Stimulated activated CD4-positive, alpha-beta T cell treated with anti-CD3 and anti-CD28 coated beads, TNF-alpha, amount 100 ng/mL, for 48 hours (primary cell): Measurements from ENCODE around the gene HHATL.
"Not testable (repeated sequence)": the region's sequence is repeated elsewhere in the genome, so short reads cannot be mapped to it uniquely, and the experiment has no call there.

Experiments
- DNase-seq, 3 donors: peaks; one replicate each; pipeline ENCODE4 v3.0.0-alpha.2; 2020; ENCODE audit warnings: low read depth in 3 of 3

The HHATL gene

DNA sequence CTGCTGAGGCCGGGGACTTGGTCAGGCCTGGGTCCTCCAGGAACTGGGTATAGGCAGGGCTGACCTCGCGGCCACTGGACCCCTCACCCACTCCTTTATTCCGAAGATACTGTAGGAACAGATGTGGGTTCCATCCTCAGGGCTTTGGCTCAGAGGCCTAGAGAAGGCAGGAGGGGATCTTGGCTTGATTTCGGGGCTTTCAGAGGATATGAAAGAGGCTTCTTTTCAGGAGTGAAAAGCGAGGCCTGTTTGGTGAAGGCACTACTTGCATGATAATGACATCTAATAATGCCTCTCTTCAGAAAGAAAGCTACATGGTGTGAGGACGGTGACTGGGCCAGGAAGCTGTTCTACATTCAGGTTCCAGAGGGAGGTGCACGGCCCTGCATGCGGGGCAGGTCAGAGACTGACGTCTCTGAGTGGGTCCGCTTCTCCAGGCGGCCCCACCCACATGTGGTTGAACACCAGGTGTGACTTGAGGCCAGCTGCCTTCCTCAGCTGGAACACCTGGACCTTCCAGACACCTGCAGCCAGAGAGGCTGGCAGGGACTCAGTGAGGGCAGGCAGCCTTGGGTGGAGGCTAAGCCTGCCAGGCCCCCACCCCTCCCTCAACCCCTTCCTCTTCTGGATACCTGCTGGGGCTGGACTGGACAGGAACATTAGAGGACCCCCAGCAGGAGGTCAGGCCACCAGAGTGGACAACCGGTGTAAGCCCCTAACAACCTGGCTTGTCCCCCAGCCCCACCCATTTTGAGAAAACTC is 31.1 kb upstream of the HHATL start:
- no peak for DNase-seq

GRCh38 chr3:42732829-42733459 is 30.3 kb upstream of the HHATL start:
- no peak for DNase-seq

DNA sequence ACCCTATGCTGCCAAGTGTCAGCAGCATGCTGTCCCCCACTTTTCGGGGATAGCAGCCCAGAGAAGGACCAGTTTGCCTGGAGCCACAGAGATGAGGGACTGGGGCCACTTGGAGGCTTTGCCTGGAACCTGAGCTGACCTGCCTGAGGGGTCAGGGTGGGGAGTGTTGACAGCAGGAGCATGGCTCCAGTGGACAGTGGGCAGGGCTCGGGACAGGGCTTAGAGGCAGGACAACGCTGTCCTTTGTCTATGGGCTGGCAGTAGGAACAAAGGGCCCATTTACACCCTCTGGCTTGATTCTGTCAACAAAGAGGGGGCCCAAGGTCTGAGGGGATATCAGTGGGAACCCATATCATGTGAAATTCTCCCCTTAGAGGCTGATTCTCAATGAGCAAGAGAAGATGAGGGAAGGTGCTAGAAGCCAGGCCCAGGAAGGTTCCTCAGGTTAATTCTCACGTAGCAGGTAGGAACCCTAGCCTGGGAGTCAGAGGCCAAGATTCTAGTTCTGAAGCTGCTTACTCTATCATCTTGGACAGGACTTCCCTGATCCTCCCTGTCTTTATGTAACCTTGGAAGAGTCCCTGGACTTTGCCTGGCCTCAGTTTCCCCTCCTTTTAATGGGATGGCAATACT is 29.7 kb upstream of the HHATL start:
- DNase-seq = no peak

DNA sequence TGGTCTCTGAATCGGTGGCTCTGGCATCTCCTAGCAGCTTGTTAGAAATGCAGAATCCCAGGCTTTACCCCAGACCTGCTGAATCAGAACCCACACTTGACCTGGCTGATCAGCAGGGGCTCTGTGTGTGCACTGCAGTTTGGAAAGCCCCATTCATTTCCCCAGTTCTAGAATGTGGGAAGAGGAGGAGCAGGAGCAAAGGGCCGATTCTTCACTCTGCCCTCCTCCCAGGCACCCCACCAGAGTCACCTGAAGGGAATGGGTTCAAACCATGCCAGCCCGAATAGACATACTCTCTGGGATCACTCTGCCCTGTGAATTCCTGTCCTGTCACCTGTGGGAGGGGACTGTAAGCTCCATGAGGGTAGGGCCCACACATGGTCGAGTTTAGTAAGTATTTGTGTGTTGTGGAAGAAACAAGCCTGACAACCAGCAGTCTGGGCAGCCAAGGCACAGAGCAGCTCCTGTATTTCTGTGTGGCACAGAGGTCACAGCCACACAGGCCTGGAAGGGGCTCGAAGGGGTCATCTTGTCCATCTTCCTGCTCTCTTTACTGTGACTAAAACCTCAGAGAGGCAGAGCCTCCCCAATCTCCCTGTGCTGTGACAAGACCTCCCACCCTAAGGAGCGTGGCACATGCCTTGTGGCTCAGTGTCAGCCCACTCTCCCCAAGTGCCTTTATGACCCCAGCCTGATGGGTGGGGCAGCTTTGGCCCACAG is 29.0 kb upstream of the HHATL start:
- DNase-seq = no peak

DNA sequence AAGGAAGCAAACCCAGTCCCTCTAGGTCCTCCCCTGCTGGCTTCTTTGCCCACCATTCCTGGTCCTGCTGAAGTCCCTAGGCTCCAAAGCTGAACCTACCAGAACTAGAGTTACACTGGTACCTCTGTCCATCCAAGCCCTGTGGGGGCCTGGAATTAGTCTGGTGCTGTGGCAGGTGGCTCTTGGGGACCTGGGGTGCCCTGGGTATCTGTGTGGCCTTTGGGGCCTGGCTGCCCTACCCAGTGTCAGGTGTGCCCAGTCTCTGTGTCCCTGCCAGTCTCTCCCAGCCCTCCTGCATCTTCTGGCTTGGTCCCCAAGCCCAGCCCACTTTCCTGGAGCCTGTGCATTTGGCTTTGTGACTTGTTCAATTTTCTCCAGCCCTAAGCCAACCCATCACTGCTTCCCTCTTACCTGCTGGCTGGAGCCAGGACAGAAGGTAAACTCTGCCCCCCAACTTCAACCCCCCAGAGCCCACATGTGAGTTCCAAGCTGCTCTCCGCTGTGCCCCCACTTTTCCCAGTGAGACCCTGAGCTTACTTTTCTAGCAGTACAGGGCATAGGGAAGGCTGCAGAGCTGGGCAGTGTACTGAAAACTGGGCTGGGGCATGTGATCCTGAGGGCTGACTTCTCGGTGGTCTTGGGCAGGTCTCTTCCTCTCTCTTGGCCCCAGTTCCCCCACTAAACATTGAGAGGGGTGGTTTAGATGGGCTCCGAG is 28.3 kb upstream of the HHATL start:
- no peak for DNase-seq

DNA sequence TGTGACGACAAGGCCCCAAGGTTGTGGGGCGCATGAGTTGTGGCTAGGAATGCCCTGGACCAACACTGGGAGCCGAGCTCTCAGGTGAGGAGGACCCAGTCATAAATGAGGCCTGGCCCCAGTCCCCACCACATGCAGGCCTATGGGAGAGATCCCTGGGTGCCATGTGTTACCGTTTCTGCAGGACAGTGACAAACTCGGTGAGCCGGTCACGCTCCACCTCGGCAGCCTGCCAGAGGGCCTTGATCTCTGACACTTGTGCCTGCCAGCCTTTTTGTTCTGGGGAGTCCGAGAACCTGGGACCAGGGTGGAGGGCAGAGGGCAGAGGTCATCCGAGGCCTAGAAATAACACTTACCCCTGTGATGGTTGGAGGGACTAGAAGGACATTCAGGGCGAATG is 27.7 kb upstream of the HHATL start:
- DNase-seq = no peak

DNA sequence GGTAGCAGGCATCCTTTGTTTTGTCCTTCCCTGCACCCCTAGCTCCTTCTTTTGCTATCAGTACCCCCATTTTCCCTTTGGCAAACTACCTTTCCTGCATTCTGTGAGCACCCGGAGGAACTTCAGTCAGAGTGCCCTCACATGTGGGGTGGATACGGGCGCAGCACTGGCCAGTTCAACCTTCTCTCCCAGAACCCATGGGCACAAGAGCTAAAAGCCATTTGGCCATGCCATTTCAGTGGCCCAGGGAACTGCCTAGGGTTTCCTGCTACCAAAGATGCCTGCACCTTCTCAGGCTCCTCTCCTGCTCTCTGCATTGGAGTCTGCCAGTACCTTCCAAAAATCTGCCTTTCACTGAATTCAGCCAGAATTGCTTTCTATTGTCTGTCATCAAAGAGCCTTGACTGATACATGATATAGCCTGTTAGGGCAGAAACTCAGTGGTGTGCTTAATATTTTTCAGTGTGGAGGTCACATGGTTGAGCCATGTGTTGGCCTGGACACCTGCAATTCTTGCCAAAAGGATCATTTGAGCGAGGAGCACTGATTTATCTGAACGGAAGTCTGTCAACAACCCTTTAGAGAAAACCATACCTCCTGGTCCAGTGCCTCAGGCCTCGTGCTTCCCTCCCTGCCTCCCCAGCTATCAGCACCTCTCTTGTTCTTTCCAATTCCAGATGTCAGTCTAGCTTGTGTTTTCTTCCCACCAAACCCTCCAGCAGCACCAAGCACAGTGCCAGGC is 27.0 kb upstream of the HHATL start:
- no peak for DNase-seq

DNA sequence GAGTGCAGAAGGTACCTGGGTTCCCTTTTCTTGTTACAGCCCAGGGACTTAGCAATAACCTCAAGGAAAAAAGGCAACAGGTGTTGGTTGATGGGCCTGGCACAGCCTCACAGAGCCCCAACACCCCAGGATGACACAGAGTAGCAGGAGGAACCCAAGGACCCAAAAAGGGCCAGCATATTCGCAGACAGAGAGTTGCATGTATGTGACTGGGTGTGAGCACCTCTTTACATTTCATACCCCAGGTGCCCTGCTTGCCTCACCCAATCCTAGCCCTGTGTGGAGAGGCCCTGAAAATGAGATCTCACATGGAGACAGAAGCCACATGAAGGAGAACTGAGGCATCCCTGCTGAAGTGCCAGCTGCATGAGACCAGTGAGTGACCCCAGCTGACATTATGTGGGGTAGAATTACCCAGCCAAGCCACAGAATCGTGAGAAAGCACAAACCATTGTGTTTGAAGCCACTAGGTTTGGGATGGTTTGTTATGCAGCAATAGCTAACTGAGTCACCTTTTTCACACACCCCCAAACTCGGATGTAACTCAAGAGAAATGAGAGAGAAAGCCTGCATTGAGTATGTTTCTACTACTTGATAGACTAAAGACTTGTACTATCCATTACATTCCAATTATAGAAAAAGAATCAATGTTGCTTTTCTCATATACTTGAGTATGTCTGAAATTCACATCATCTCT is 26.2 kb upstream of the HHATL start:
- no peak for DNase-seq

DNA sequence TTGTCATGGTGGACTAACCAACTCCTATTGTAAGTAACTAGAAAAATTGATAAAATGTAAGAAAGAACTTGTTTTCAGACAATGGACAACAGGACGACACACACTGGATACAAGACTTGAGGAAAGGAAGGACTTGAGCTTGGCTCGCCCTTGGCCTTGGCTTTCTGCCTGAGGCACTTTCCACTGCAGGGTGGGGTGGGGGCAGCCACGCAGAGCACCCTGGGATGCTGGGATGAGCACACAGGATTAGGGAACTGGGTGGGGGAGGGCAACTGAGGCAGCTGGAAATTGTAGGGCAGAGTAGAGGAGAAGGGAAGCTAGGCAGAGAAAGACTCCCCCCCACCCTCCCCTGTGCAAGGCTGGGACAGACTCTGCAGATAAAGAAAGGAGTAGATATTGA is 25.5 kb upstream of the HHATL start:
- no peak for DNase-seq

GRCh38 chr3:42725454-42725853 is 22.9 kb upstream of the HHATL start:
- no peak for DNase-seq

DNA sequence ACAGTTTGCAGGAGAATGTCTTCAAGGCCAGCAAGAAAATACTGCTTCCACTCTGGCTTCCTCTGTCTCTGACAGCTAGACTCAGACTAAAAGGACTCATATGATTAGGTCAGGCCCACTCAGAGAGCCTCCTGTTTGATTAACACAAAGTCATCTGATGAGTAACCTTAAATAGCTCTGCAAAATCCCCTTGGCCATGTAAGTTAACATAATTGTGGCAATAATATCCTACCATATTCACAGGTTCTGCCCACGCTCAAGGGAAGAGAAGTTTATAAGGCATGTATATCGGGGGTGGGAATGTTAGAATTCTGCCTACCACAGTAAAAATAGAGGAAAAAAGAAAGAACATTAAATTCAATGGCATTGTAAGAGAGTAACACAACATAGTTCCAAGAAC is 20.6 kb upstream of the HHATL start:
- DNase-seq = no peak

DNA sequence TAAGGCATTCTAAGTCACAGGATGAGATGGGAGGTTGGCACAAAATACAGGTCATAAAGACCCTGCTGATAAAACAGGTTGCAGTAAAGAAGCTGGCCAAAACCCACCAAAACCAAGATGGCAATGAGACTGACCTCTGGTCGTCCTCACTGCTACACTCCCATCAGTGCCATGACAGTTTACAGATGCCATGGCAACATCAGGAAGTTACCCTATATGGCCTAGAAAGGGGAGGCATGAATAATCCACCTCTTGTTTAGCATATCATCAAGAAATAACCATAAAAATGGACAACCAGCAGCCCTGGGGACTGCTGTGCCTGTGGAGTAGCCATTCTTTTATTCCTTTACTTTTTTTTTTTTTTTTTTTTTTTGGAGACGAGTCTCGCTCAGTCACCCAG is 19.8 kb upstream of the HHATL start:
- DNase-seq = not testable (repeated sequence)

- no peak for DNase-seq
Observed at GRCh38 chr3:42721690-42722089, 19.1 kb upstream of the HHATL start.

GRCh38 chr3:42720126-42720525 is 17.5 kb upstream of the HHATL start:
- no peak for DNase-seq

DNA sequence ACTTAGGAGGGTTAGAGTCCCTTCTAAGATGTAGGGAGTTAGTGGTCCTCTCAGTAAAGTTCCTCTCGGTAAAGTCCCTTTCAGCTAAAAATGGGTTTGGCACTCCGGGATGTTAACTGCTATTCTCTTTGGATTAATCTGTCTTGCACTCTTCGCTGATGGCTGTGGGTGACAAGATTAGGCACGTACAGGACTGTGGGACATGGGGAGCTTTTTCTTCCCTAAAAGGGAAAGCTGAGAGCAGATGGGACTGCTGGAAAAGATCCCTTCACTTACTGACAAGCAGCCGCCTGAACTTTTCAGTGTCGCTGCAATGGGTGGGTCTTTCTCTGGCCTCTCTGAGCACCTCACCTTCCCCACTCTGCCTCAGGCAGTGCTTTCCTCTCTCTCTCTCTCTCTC is 16.4 kb upstream of the HHATL start:
- DNase-seq = no peak

DNA sequence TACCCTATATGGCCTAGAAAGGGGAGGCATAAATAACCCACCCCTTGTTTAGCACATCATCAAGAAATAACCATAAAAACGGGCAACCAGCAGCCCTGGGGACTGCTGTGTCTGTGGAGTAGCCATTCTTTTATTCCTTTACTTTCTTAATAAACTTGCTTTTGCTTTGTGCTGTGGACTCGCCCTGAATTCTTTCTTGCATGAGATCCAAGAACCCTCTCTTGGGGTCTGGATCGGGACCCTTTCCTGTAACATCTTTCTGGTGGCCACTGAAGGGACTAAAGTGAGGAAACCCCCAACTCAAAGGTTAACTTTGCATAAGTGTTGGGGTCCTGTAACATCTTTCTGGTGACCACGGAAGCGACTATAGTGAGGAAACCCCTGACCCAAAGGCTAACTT is 15.7 kb upstream of the HHATL start:
- no peak for DNase-seq

DNA sequence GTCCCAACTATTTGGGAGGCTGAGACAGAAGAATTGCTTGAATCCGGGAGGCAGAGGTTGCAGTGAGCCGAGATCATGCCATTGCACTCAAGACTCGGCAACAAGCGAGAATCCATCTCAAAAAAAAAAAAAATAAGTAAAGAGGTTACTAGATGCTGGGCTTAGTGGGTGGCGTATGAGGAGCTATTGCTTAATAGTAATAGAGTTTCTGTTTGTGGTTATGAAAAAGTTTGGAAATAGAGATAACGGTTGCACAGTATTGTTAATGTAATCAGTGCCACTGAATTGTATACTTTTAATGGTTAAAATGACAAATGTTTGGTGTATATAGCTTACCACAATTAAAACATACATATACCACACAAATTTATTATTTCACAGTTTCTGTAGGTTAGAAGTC is 14.7 kb upstream of the HHATL start:
- no peak for DNase-seq

DNA sequence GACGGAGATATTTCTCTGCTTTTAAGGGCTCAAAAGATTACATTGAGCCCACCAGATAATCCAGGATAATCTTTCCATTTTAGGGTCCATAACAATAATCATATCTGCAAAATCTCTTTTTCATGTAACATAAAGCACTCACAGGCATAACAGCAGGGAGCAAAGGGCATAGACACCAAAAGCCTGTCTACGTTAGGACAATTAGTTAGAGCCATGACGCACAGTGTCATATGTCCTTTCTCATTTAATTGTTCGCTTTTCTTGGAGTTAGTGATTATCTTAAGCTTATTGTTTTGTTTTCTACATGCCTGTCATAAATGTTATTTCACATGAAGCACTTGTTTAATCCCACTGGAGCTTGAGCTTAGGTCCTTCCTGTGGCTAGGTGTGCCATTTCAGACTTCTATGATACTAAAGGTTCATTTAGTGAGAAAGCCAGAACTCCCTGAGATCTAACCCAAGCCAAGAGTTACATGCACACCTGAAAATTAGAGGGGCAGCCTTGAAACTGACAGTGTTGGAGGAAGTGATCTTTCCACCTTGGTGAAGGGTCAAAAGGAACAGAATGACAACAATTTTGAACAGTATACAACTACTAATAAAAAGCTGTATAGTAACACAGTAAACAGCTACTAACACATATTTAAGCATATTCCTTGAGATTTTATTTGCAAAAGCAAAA is 11.7 kb upstream of the HHATL start:
- DNase-seq = no peak

DNA sequence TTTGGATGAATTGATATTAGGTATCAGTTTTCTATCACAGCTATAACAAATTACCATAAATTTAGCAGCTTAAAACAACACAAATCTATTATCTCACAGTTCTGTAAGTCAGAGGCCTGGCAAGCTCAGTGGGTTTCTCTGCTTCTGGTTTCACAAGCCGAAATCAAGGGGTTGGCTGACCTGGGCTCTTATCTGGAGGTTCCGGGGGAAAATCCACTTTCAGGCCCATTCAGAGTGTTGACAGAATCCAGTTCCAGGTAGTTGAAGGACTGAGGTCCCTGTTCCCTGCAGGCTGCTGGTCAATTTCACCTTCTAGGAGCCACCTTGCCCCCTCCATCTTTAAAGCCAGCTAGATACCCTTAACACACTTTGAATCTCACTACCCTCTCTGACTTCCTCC is 11.1 kb upstream of the HHATL start:
- no peak for DNase-seq
